ENCODE measurements around the gene RHPN2. TPM values are rescaled to one million over a fixed set of nuclear protein-coding genes. Genes with fewer than 3 reads are reported as not detected.
"Not testable (repeated sequence)": the region's sequence is repeated elsewhere in the genome, so short reads cannot be mapped to it uniquely, and the experiment has no call there.

RHPN2 gene
- total RNA-seq, 5 donors from 2014 or later (not counting 1 experiment from before 2014, with no cell fraction given), result 0.16 to 0.66 (median 0.33) TPM

DNA sequence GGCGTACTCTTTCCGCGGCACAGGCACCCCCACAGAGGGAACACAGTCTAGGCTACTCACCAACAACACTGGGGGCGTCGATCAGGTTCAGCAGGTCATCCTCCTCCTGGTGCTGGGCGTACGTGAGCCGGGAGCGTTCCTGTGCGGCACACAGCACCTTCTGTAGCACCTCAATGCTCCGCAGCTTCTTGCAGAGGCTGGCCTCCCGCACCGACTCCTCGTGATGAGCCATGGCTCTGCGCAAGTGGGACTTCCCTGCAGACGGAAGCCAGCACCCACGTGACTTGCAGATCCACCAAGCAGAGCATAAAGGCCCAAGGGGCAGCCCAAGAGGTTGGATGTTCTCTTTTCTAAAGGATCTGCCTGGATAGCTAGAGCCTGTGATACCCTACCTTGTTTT, 68.7 kb downstream of the RHPN2 start:
- H3K9me3 ChIP-seq; H3K4me3 ChIP-seq (ENCODE audit: control insufficient read depth in 1 of 2, extremely low read depth in 1 of 2, low read length in 1 of 2); H3K4me3 Mint-ChIP-seq; ATAC-seq (replicated peaks in 1 of 4); H3K27me3 ChIP-seq (replicated peaks in 1 of 2; ENCODE audit: control insufficient read depth in 2 of 2, extremely low read depth in 1 of 2, insufficient read depth in 2 of 2, low read length in 1 of 2); H3K36me3 ChIP-seq (ENCODE audit: control insufficient read depth in 2 of 2, extremely low read depth in 1 of 2, insufficient read depth in 1 of 2, low read length in 1 of 2); POLR2A ChIA-PET; H3K27ac ChIP-seq (ENCODE audit: low read length); CTCF ChIA-PET; H3K36me3 Mint-ChIP-seq; H3K9me3 Mint-ChIP-seq; DNase-seq; H3K27me3 Mint-ChIP-seq; H3K27ac Mint-ChIP-seq: not testable (repeated sequence)
- 86% methylated on average over 17 of the region's 17 CpGs for WGBS (ENCODE audit: insufficient coverage)
- peaks cover 3 to 15% of the 10 kb centered on the region in 2 experiments for H3K4me1 ChIP-seq (ENCODE audit: control insufficient read depth in 1 of 2, extremely low read depth in 1 of 2, insufficient read depth in 2 of 2, low read length in 2 of 2)
- H3K4me1 Mint-ChIP-seq, result peaks cover 15 to 35% (median 17%) of the 10 kb centered on the region in 3 donors

GRCh38 chr19:32988724-32989123, 76.0 kb downstream of the RHPN2 start:
- no peaks in the 10 kb centered on the region for H3K27me3 Mint-ChIP-seq
- Histone ChIP-seq H3K27me3 (replicated peaks in 1 of 2; ENCODE audit: control insufficient read depth in 2 of 2, extremely low read depth in 1 of 2, insufficient read depth in 2 of 2, low read length in 1 of 2) (no peaks in the 10 kb centered on the region), H3K4me1 (ENCODE audit: control insufficient read depth in 1 of 2, extremely low read depth in 1 of 2, insufficient read depth in 2 of 2, low read length in 2 of 2) (no peaks in the 10 kb centered on the region), H3K27ac (ENCODE audit: low read length) (no peak overlapping the region), H3K36me3 (ENCODE audit: control insufficient read depth in 2 of 2, extremely low read depth in 1 of 2, insufficient read depth in 1 of 2, low read length in 1 of 2) (no peaks in the 10 kb centered on the region), H3K9me3 (no peaks in the 10 kb centered on the region), H3K4me3 (ENCODE audit: control insufficient read depth in 1 of 2, extremely low read depth in 1 of 2, low read length in 1 of 2) (no peak overlapping the region)
- ChIA-PET POLR2A (no interaction called here), CTCF (no interaction called here)
- DNase-seq (no peak), ATAC-seq (replicated peaks in 1 of 4) (no peak)
- H3K9me3 Mint-ChIP-seq, result no peaks in the 10 kb centered on the region
- H3K4me3 Mint-ChIP-seq, result no peak overlapping the region
- no peaks in the 10 kb centered on the region for H3K36me3 Mint-ChIP-seq
- peaks cover 1 to 7% (median 5%) of the 10 kb centered on the region in 3 donors for H3K4me1 Mint-ChIP-seq
- WGBS (ENCODE audit: insufficient coverage), result 57% methylated on average over 2 of the region's 5 CpGs
- H3K27ac Mint-ChIP-seq, result no peak overlapping the region

DNA sequence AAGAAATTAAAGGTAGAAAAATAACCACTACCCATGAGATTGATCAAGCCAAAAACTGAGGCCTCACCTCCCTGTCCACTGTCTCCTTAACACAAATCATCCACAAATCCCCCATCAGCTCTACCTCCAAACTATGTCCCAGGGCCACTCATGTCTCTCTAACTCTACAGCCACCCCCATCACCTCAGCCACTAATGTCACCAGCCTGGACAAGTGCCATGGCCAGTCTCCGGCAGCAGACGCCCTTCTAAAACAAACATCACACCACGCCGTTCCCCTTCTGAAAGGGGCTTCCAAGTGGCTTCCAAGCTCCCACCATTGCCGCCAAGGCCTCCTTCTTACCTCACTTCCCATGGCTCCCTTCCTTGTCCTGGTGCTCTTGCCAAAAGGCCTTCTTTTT, 76.4 kb downstream of the RHPN2 start:
- H3K9me3 ChIP-seq; H3K36me3 Mint-ChIP-seq; H3K4me1 ChIP-seq (ENCODE audit: control insufficient read depth in 1 of 2, extremely low read depth in 1 of 2, insufficient read depth in 2 of 2, low read length in 2 of 2); CTCF ChIA-PET; ATAC-seq (replicated peaks in 1 of 4); H3K9me3 Mint-ChIP-seq; H3K27ac Mint-ChIP-seq; H3K36me3 ChIP-seq (ENCODE audit: control insufficient read depth in 2 of 2, extremely low read depth in 1 of 2, insufficient read depth in 1 of 2, low read length in 1 of 2); H3K4me1 Mint-ChIP-seq; DNase-seq; H3K27ac ChIP-seq (ENCODE audit: low read length); POLR2A ChIA-PET; H3K27me3 ChIP-seq (replicated peaks in 1 of 2; ENCODE audit: control insufficient read depth in 2 of 2, extremely low read depth in 1 of 2, insufficient read depth in 2 of 2, low read length in 1 of 2); H3K4me3 Mint-ChIP-seq; H3K27me3 Mint-ChIP-seq; H3K4me3 ChIP-seq (ENCODE audit: control insufficient read depth in 1 of 2, extremely low read depth in 1 of 2, low read length in 1 of 2): not testable (repeated sequence)
- 94% methylated on average over 5 of the region's 5 CpGs for WGBS (ENCODE audit: insufficient coverage)

DNA sequence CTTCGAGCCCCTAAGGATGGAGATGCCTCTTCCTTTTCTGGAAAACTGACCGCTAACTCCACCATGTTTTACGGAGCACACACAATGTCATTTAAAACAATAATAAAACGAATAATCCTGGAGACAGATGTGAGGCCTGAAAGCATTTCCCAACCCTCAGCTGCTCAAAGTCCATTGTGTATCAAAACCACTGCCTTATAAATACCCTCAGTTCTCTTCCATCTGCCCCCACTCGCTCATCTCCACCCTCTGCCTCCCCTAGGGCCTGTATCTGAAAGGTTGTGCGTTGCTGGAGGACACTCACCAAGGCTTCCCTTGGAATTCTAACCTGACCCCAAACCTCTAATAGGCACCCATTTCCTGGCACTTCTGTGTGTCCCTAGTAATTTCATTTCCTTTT, 82.2 kb downstream of the RHPN2 start:
- H3K4me3 ChIP-seq (ENCODE audit: control insufficient read depth in 1 of 2, extremely low read depth in 1 of 2, low read length in 1 of 2); CTCF ChIA-PET; H3K36me3 ChIP-seq (ENCODE audit: control insufficient read depth in 2 of 2, extremely low read depth in 1 of 2, insufficient read depth in 1 of 2, low read length in 1 of 2); H3K27me3 ChIP-seq (replicated peaks in 1 of 2; ENCODE audit: control insufficient read depth in 2 of 2, extremely low read depth in 1 of 2, insufficient read depth in 2 of 2, low read length in 1 of 2); DNase-seq; H3K9me3 ChIP-seq; ATAC-seq (replicated peaks in 1 of 4); POLR2A ChIA-PET; H3K27ac Mint-ChIP-seq; H3K9me3 Mint-ChIP-seq; H3K27me3 Mint-ChIP-seq; H3K36me3 Mint-ChIP-seq; H3K4me1 Mint-ChIP-seq; H3K27ac ChIP-seq (ENCODE audit: low read length); H3K4me1 ChIP-seq (ENCODE audit: control insufficient read depth in 1 of 2, extremely low read depth in 1 of 2, insufficient read depth in 2 of 2, low read length in 2 of 2); H3K4me3 Mint-ChIP-seq: not testable (repeated sequence)
- 96% methylated on average over 3 of the region's 6 CpGs for WGBS (ENCODE audit: insufficient coverage)

DNA sequence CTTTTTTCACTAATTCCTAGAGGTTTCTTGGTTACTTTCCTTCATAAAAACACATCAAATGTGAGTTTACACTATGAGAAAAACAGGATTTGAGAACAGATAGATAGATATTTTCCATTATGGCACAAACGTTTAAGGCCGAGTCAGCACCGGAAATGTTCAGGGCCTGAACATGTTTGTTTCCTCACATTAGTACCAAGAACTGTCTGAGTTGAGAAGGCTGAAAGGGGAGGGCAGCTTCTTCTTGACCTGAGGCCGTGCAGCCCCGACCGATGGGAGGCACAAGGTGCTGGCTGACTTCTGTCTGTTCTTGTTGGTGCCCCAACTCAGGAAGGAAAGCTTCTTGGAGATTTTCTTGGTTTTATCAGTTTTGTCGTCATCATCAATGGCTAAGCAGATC, 84.9 kb downstream of the RHPN2 start:
- not testable (repeated sequence) for H3K4me1 Mint-ChIP-seq, H3K9me3 ChIP-seq
- WGBS (ENCODE audit: insufficient coverage), result 71% methylated on average over 4 of the region's 7 CpGs

GRCh38 chr19:32977813-32978212, 86.9 kb downstream of the RHPN2 start:
- CTCF ChIA-PET, result interaction anchor here in 1 of 2 donors (0.7 kb wide), 1 partner anchor 300 kb away, joined by 4 read pairs; no protein-coding TSS in a partner anchor
- POLR2A ChIA-PET; H3K4me3 ChIP-seq (ENCODE audit: control insufficient read depth in 1 of 2, extremely low read depth in 1 of 2, low read length in 1 of 2); H3K4me3 Mint-ChIP-seq; H3K27me3 Mint-ChIP-seq; H3K9me3 Mint-ChIP-seq; H3K36me3 ChIP-seq (ENCODE audit: control insufficient read depth in 2 of 2, extremely low read depth in 1 of 2, insufficient read depth in 1 of 2, low read length in 1 of 2); H3K27ac Mint-ChIP-seq; DNase-seq; H3K36me3 Mint-ChIP-seq; H3K27ac ChIP-seq (ENCODE audit: low read length); H3K9me3 ChIP-seq; H3K4me1 Mint-ChIP-seq; H3K4me1 ChIP-seq (ENCODE audit: control insufficient read depth in 1 of 2, extremely low read depth in 1 of 2, insufficient read depth in 2 of 2, low read length in 2 of 2); ATAC-seq (replicated peaks in 1 of 4); H3K27me3 ChIP-seq (replicated peaks in 1 of 2; ENCODE audit: control insufficient read depth in 2 of 2, extremely low read depth in 1 of 2, insufficient read depth in 2 of 2, low read length in 1 of 2): not testable (repeated sequence)
- no CpG with 5 or more reads among the region's 4 CpGs for WGBS (ENCODE audit: insufficient coverage)

More for the DNA sequence above, 84.9 kb downstream of the RHPN2 start:
- H3K4me3 Mint-ChIP-seq; H3K36me3 Mint-ChIP-seq; POLR2A ChIA-PET; H3K27me3 ChIP-seq (replicated peaks in 1 of 2; ENCODE audit: control insufficient read depth in 2 of 2, extremely low read depth in 1 of 2, insufficient read depth in 2 of 2, low read length in 1 of 2); H3K27ac Mint-ChIP-seq; H3K27me3 Mint-ChIP-seq; H3K4me3 ChIP-seq (ENCODE audit: control insufficient read depth in 1 of 2, extremely low read depth in 1 of 2, low read length in 1 of 2); DNase-seq; ATAC-seq (replicated peaks in 1 of 4); H3K9me3 Mint-ChIP-seq; H3K27ac ChIP-seq (ENCODE audit: low read length); CTCF ChIA-PET; H3K36me3 ChIP-seq (ENCODE audit: control insufficient read depth in 2 of 2, extremely low read depth in 1 of 2, insufficient read depth in 1 of 2, low read length in 1 of 2); H3K4me1 ChIP-seq (ENCODE audit: control insufficient read depth in 1 of 2, extremely low read depth in 1 of 2, insufficient read depth in 2 of 2, low read length in 2 of 2): not testable (repeated sequence)

GRCh38 chr19:32977280-32977679, 87.4 kb downstream of the RHPN2 start:
- no peaks in the 10 kb centered on the region for H3K9me3 ChIP-seq
- no peak overlapping the region for H3K27ac Mint-ChIP-seq
- ATAC-seq (replicated peaks in 1 of 4), result no peak
- H3K4me1 Mint-ChIP-seq, result peaks cover 0 to 7% (median 4%) of the 10 kb centered on the region in 3 donors
- peaks cover 2 to 9% of the 10 kb centered on the region in 2 experiments for H3K4me1 ChIP-seq (ENCODE audit: control insufficient read depth in 1 of 2, extremely low read depth in 1 of 2, insufficient read depth in 2 of 2, low read length in 2 of 2)
- H3K36me3 Mint-ChIP-seq, result no peaks in the 10 kb centered on the region
- 98% methylated on average over 3 of the region's 7 CpGs for WGBS (ENCODE audit: insufficient coverage)
- POLR2A ChIA-PET, result no interaction called here
- H3K36me3 ChIP-seq (ENCODE audit: control insufficient read depth in 2 of 2, extremely low read depth in 1 of 2, insufficient read depth in 1 of 2, low read length in 1 of 2), result peaks cover 0 to 5% of the 10 kb centered on the region in 2 donors
- H3K9me3 Mint-ChIP-seq, result no peaks in the 10 kb centered on the region
- no peak overlapping the region for H3K27ac ChIP-seq (ENCODE audit: low read length)
- CTCF ChIA-PET, result interaction anchor here in 1 of 2 donors (0.7 kb wide), 1 partner anchor 300 kb away, joined by 4 read pairs; no protein-coding TSS in a partner anchor
- no peak for DNase-seq
- H3K4me3 Mint-ChIP-seq, result no peak overlapping the region
- no peaks in the 10 kb centered on the region for H3K27me3 ChIP-seq (replicated peaks in 1 of 2; ENCODE audit: control insufficient read depth in 2 of 2, extremely low read depth in 1 of 2, insufficient read depth in 2 of 2, low read length in 1 of 2)
- H3K4me3 ChIP-seq (ENCODE audit: control insufficient read depth in 1 of 2, extremely low read depth in 1 of 2, low read length in 1 of 2), result no peak overlapping the region
- no peaks in the 10 kb centered on the region for H3K27me3 Mint-ChIP-seq

Measured in T-cell (primary cell).